SW 1271 (cell line): ENCODE data around the gene IL37.

Source experiments
- DNase-seq, 2 experiments: peaks; one replicate each; lab custom pipeline; 2025; lab: John Stamatoyannopoulos, UW

Gene IL37, protein sequence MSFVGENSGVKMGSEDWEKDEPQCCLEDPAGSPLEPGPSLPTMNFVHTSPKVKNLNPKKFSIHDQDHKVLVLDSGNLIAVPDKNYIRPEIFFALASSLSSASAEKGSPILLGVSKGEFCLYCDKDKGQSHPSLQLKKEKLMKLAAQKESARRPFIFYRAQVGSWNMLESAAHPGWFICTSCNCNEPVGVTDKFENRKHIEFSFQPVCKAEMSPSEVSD

DNA sequence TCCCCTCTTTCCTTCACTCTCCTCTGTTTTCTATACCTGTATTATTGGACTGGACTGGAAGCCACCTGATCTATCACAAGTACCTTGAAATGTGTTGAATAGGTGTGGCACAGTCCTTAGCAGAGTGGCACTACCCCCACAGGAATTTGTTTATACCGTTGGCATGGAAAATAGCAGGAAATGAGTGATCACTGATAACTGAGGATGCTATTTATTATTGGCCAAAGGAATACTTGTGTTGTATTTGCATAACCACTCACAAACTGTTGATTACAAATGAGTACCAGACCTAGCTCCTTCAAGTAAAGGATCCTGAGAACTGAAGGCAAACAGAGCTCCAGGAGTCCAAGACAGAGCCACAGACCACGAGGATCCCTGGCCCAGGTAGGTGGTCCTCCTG lies at the start of gene IL37:
Gene IL37, plus strand, starts transcription at position 301 of the 400 bp plus-strand sequence. CDS start 1,848 bp downstream, outside the sequence.
- no peak for DNase-seq

DNA sequence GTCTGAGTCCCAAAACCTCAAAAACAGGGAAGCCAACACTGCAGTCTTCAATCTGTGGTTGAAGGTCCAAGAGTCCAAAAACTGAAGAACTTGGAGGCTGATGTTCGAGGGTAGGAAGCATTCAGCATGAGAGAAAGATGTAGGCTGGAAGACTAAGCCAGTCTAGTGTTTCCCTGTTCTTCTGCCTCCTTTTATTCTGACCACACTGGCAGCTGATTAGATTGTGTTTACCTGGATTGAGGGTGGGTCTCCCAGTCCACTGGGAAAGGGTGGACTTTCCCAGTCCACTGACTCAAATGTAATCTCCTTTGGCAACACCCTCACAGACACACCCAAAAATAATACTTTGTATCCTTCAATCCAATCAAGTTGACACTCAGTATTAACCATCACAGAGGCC lies 46.9 kb upstream of the IL37 start:
- no peak for DNase-seq

DNA sequence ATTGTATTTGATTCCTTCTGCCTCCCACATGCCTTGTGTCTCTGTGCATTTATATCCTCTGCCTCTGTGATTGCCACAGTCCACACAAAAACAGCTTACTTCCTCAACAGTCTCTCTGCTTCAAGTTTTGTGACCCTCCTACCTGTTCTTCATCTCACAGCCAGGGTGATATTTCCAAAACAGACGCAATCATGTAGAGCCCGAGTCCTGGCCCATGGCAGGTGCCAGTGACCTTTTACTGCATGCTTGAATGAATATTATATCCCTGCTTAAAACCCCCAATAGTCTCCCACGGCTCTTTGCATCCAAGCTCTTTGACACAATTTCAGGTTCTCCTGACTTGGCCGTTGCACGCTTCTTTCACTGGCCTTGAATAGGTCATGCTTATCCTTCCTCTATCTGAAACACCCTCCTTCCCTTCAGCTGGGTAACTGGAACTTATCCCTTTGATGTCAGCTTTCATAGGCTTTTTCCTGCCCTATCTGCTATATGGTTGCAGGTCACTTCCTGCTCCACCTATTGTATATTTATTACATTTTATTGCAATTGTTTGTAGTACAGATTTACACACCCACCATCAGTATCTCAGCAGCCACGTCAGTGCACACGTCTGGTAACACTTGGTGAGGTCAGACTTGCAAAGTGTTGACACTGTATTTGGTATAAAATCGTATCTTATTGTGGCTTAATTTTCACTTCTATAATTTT lies 44.7 kb upstream of the IL37 start:
- DNase-seq = no peak

DNA sequence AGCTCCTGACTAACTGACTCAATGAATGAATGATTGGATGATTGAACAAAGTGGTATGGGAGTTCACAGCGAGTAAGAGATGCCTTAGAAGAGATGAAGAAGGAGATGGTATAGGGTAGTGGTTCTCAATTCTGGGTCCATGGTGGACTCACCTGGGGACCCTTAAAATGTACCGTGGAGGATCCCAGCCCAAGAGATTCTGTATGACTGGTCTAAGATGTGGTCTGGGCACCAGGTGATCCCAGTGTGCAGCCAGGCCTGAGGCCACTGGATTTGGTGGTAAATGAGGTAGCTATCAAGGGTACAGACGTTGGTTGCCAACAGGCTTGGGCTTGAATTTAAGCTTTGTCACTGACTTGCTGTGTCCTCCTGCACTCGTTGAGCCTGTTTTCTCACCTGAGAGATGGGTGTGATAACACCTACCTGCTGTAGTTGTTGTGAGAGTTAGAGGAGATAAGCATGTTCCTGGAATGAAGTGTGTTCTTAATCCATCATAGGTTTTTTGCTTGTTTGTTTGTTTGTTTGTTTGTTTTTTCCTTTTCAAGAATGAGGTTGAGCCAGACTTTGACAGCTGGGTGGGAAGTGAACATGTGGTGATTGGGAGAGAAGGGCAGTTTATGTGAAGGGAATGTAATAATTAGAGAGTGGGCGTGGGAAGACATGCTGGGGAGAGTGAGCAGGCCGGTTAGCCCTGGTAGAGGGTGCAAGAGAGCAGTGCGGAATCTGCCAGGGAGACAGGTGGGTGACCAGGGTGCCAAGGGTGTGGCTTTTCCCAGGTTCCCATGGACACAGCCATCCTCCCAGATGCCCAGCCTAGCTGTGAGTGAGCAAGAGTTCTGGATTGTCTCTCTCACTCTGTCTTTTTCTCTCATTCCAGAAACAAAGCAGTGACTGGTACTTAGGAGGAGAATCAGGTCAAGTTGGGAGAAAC lies 43.0 kb upstream of the IL37 start:
- no peak for DNase-seq

DNA sequence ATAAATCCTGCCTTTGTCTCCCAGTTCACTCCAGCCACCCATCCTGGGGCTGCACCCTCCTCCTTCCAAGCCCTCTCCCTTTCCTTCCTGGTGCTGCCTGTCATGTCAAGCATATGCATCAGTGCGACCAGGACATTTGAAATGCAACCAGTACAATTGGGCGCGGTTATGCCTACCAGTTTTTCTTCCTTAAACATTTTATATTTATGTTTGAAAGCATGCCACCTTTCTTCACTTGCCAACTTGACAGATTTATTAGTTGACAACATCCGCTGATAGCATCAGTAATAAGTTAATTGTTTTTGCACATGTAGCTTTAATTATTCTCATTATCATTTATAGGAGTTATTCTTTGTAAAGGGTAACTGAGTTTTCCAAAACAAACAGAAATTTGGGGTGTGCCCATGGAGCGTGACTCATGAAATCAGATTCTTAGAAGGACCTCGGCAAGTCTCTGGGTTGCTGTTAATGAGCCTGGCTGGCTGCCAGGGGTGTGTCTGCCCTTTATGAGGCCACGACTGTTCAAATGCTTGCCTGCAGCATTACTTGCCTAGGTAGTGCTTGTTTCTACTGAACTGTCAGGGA lies 41.6 kb upstream of the IL37 start:
- peak in 1 of 2 experiments; percentile 49 for DNase-seq

DNA sequence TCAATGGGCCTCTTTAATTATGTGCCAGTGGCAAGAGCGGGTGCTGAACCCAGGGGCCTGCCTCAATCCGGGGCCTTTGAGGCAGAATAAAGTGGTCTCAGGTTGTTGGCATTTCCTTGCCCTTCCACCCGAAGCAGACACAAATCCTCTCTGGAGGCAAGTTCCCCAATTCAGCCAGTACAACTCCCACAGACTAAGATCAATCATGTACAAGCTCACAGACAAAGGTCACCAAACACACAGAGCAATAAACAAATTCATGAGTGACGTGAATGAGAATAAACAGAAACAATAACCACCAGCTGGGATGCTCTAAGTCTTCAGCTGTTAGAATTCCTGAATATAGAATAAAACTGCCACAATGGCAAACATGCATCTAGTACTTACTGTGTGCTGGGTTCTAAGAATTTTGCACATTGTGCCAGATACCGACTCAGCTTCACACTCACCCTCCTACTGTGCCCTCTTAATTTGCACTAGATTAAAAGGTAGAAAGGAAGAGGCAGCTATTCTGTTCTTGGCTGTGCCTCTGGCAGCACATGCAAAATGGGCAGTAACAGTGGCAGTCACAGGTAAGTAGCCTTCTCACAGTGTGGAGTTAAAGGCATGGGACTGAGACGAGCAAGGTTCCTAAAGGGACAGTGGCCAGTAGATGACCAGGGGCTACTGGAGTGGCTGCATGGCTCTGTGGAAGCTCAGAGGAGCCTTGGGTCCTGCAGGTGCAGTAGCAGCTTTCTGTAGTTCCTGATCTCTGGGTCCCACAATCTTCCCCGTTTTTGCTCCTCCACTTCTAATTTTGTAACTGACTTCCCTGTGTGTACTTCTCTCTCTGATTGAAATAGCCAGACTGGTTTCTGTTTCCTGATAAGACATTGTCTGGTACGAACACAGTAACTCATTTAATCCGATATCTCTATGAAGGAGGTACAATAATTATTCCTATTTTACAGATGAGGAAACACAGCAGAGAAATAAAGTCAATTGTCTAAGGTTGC lies 39.8 kb upstream of the IL37 start:
- no peak for DNase-seq

DNA sequence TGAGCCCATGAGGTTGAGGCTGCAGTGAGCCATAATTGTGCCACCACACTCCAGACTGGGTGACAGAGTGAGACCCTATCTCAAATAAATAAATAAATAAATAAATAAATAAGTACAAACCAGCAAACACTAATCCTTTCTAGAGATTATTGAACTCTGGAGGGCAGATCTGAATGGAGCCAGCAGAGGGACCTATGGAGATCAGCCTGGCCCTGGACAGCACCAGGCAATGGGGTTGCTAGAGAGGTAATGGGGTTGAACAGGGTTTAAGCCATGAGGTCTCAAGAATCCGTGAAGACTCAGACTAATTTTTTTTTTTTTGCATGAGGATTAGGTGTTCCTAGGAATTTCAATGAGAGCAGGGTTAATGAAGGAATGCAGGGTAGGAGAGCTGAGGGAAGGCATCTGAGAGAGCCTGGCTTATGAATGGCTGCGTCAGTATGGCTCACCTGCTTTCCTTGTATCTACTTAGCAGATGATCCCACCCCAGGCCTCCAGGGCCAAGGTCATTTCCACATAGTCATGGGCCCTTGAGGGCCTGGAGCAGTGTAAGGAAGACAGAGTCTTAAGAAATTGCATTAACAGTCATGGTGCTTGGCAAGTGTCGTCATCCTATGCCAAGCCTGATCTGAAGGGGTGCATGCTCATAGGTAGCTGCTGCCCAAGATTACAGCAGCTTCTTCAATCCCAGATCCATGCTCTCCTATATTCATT lies 34.6 kb upstream of the IL37 start:
- no peak for DNase-seq

DNA sequence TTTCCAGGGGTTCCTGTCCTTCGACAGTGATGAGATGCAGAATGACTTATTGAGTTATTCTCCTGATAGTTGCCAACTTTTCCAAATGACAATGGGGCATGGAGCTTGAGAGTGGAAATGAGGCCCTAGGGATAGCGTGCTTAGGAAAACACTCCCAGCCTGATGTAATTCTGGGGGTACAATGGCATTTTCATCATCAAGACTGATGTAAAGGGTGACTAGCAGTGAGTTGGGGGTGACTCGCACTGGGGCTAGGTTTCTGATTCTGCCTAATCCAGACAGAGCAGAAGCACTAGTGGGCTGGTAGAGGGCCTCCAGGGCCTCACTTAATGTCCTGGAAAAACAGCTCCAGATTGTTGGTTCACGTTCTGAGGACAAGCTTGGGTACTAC lies 34.0 kb upstream of the IL37 start:
- no peak for DNase-seq

DNA sequence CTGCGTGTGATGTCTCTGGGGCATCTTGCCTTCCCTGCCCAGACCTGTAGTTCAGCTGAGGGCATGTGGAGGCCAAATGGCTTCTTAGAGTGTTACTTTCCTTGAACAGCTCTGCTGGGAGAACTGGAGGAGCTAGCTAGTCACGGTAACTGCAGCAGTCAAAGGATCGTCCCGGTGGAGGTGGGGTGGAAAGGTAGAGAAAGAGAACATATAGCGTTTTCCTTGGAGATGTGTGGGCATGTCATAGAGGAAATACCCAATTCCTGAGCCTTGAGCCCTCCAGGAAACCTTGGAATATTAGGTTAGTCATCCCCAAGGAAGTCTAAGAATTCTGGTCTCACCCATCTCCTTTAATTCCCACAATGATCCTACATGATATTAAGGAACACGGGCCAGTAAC lies 33.5 kb upstream of the IL37 start:
- DNase-seq = peak; percentile 14 to 64

DNA sequence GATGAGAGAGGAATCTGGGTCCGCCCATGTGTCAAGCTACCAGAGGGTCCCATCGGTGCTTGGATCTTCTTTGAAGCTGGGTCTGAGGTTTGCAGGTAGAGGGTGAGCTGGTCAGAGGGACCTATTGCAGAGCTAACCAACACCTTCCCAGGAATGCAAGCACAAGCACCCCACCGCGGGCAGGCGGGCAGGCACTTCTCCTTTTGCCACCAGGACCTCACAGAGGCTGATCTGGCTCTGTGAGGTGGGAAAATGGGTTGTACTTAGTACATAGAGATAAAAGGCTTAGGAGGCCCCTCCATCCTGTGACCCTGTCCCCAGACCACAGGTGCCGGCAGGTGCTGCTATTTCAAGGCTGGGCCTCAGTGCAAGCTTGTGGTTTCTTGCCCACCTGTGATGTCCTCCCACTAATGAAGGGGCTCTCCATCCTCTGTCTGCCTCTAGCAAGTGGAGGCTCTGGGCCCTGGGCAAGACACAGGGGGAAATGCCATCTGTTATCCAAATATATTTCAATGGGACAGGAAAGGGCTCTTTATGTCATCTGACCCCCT lies 31.4 kb upstream of the IL37 start:
- DNase-seq = no peak

DNA sequence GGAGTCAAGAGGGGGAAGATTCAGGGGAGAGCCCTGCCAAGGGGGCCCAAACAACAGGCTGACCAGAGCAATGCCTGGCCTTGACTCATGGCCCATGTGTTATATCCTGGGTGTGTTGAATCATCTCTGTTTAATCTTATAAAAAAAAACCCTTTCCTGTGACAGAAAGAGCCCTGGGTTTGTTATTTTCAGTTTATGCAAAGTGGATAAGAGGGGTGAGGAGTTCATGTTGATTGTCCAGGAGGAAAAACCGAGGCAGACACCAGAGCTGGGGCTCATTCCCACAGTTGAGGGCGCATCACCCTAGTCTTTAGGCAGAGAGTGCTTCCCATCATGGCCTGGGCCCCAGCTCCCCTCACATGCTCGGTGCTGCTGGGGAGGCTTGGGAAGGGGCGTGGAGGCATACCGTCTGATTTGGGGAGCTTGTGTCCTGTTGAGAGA lies 30.9 kb upstream of the IL37 start:
- peak in 1 of 2 experiments; percentile 34 for DNase-seq

DNA sequence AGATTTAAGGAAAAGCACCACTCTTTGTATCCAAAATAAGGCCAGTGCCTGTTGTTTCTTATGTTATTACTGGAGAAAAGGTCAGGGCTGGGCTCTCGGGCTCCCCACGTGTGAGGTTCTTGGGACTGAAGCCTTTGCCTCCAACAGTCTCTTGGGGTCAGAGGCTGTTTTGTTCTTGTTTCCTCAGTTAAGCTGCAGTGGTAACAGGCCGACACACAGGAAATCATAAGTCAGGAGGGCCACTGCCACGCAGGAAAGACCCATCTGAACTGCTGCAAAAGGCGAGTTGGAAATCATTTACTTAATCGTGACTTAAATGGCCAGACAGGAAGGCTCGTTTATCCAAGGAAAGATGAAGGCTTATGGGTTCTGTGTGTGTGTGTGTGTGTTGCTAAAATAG lies 30.3 kb upstream of the IL37 start:
- no peak for DNase-seq

DNA sequence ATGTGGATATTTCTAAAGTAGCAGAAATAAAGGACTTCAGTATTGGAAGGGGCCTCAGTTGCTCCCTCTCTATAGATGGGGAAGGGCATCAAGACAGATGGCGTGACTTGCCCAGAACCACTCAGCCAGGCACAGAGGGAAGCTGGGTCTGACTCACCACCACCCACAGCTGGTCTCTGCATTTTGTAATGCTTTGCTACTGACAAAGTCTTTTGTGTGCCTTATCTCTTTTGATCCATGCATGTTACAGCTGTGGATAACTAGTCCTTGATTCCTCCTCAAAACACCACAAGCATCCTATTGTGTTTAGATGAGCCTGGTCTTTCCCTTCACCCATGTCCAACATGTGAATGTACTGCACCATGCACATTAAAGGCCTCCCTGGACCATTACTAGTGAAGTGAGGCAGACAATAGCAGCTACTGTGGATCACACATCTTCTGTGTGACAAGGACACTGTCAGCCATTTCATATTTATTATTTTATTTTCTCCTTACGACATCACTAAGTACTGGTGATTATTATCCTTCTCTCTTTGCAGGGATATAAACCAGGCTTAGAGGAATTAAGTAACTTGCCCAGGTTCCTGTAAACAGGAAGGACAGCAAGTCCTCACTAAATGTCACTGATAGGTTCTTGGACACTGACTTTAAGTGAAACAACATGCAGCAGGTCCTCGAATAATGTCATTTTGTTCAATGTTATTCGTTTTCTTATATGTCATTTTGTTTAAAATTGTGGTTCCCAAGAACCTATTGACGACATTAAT lies 29.6 kb upstream of the IL37 start:
- DNase-seq = peak; percentile 57 to 82

DNA sequence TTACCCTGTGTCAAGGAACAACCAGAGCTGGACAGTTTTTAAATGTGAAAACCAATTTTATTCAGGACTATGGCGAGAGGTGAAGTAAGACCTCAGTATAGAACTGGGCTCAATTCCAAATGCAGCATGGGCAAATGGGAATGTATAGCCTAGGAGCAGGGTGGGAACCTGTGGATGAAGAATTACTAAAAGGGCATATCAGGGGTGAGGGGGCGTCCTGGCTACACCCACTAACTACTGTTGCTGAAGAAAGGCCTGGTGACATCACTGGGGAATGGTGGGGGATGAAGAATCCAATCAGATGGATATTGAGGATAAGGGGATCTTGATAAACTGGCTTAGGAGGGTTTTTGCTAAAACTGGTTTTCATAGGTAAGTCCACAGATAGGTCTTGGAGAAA lies 27.3 kb upstream of the IL37 start:
- no peak for DNase-seq

DNA sequence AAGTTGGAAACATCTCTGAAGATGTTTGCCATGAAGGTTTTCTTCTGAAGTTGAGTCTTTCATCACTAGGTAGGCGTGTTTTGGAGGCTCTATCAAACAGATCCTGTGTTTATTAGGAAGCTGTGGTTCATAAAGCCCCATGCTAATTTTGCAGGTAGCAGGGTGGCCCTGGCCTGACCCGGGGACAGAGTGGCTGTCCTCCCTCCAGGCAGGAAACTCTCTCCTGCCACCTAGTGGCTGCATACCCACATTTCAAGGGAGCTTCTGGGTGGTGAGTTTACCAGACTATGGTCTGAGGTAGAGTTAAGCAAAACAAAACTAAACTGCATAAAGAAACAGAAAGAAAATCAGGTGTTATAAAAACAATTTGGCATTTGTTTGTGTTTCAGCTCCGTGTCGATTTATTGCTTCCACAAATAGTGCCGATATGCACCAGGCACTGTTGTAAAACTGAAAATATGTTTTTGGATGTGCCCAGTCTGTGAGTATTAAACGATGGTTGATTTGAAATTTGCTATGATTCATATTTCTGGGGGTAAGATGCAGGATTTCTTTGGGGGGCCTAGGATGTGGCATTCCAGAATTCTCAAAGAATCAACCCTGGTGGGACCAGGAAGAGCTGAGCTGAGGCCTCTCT lies 26.0 kb upstream of the IL37 start:
- DNase-seq = peak in 1 of 2 experiments; percentile 65

DNA sequence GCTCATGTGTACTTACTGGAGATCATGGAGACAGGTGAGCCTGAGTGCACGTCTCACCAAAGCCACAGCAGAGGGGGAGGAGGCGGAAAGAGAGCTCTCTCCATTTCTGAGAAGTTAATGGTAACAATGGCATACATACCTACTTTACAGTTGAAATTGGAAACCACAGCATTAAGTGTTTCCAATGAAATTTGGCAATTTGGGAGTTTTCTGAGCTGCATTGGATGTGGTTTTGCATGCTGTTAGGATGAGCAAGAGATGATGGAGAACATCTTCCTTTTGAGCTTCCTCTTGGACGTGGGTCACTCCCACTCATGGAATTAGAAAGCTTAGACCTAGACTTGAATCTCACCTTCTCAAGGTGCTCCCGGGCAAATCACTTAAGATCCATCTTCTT lies 25.5 kb upstream of the IL37 start:
- DNase-seq = no peak

DNA sequence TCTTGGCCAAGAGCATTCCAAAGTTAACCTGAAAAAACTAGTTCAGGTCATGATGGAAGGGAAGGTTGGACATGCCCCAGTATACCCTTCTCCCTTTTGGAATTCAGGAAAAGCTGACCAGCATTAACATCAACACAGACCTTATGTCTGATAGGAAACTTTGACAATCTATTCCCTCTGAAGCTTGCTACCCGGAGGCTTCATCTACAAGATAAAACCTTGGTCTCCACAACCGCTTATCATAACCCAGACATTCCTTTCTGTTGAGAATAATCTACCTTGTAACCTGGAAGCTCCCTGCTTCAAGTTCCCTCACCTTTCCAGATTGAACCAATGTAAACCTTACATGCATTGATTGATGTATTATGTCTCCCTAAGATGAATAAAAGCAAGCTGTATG lies 24.7 kb upstream of the IL37 start:
- no peak for DNase-seq

DNA sequence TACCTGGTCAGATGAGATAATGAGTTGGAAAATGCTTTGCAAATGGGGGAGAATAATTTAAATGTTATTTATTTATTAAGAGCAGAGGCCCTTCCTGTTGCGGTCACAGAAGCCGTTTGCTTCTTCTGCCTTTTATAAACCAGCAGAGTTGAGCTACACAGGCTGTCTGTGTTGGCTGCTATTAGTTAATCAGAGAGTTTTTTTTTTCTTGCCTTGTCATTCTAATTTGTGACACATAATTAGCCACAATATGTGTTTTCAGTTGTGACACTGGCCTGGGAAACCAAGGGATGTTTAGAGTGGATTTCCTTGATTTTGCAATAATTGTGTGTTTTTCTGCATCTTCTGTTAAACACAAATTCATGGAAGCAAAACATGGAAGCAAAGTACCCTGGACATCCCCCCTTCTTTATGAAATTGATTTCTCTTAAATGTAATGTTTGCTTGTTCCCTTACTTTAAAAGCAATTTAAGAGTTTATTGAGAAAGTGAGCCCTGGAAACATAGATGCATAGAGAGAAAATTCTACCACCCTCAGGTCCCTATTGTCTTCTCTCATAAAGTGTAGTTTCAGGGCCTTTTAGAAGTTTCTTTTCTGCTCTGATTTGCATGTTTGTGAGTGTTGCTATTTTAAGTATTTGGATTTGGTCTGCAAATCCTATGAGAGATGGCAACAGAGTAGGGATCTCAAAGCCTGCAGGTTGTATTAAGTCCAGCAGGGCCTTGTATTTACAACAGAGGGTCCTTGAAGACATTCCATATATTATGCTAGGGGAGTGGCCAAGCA lies 22.8 kb upstream of the IL37 start:
- no peak for DNase-seq
